Aorta (tissue), 5 donors: ENCODE results near the gene NDUFS3. TPM values are rescaled to one million over a fixed set of nuclear protein-coding genes. Genes with fewer than 3 reads are reported as not detected.
"Not testable (repeated sequence)": the region's sequence is repeated elsewhere in the genome, so short reads cannot be mapped to it uniquely, and the experiment has no call there.

Experiments
- ATAC-seq: fragments of 200-7000 bp; cut with Tn5 transposase; one replicate; pipeline ENCODE4 v1.9.1; 2022; ENCODE audit warnings: moderate library complexity; ENCODE audit not compliant: low FRiP score
- DNase-seq, 2 donors: peaks; one replicate each; pipeline ENCODE4 v3.0.0-alpha.2; 2020
- H3K27ac ChIP-seq, 2 donors: one replicate each; pipeline ENCODE4 v1.5.1; 2013; ENCODE audit warnings: low read length in 2 of 2, mild to moderate bottlenecking in 2 of 2, moderate library complexity in 2 of 2, control low read depth in 1 of 2, inconsistent platforms in 1 of 2, low read depth in 1 of 2
- H3K27me3 ChIP-seq, 2 donors: one replicate each; pipeline ENCODE4 v1.6.1; 2013; ENCODE audit warnings: control low read depth in 1 of 2, low read length in 1 of 2, mild to moderate bottlenecking in 1 of 2, moderate library complexity in 1 of 2; ENCODE audit not compliant: insufficient read depth in 2 of 2, control insufficient read depth in 1 of 2
- H3K36me3 ChIP-seq, 2 donors: one replicate each; pipeline ENCODE4 v1.6.1; 2013; ENCODE audit warnings: control low read depth in 1 of 2, low read length in 1 of 2, mild to moderate bottlenecking in 1 of 2; ENCODE audit not compliant: insufficient read depth in 2 of 2, control insufficient read depth in 1 of 2
- H3K4me1 ChIP-seq, 2 donors: one replicate each; pipeline ENCODE4 v1.6.1; 2013; ENCODE audit warnings: low read length in 2 of 2, control low read depth in 1 of 2, mild to moderate bottlenecking in 1 of 2, moderate library complexity in 1 of 2; ENCODE audit not compliant: insufficient read depth in 2 of 2, control insufficient read depth in 1 of 2
- H3K4me3 ChIP-seq, 2 donors: one replicate each; pipeline ENCODE4 v1.5.1; 2013; ENCODE audit warnings: low read length in 2 of 2, control low read depth in 1 of 2, mild to moderate bottlenecking in 1 of 2
- H3K9me3 ChIP-seq: one replicate; pipeline ENCODE4 v1.6.1; 2013; ENCODE audit warnings: mild to moderate bottlenecking, low read length; ENCODE audit not compliant: control insufficient read depth
- WGBS, 2 donors: extraction: QIAGEN DNeasy Blood & Tissue Kit; methylation state at CpG; one replicate each; pipeline ENCODE4 v1.1.7; 2013; 5-methylcytosine and 5-hydroxymethylcytosine counted together
- intact Hi-C, 2 donors: fragments of 100-400 bp; cut with DNase I; formaldehyde crosslinking; loops; one replicate each; pipeline versions ENCODE4 v1.14.2 to v1.15.0; 2022
- long read RNA-seq, 2 donors: library from polyadenylated mRNA; unstranded; transcript quantifications; one replicate each; pipeline ENCODE4 v2.0.0, GENCODE V29; 2020 to 2021
- polyA plus RNA-seq, 2 donors: library from polyadenylated mRNA; stranded (reverse); fragments of 200-250 nt; gene quantifications; one replicate each; pipeline ENCODE4 v1.2.3, GENCODE V29; 2013
- total RNA-seq, 2 donors: library from RNA; stranded (reverse); fragmentation: NEBNext Ultra II Directional; extraction: Animal tissue kit (Norgen Biotek cat#: 25700); gene quantifications; one replicate each; pipeline ENCODE4 v1.2.1, GENCODE V29; 2021
- donor health status: healthy with polysubstance abuse.
- donor health status: Bipolar disorder and iron deficiency.
- donor health status: DM: no; HTN: no; CAD: no.
- donor health status: DM: no; HTN: no; CAD: no.
- donor health status: DM: yes; HTN: yes; CAD: no.

The NDUFS3 gene
- total RNA-seq, result 10 to 100 TPM; 52.2 to 56.2 TPM
- polyA plus RNA-seq, result 100 to 1,000 TPM in 1 of 2 donors, 10 to 100 TPM in 1; 80.3 to 106 TPM
- long read RNA-seq, donor 1, transcript NDUFS3-201 (7 exons, 958 nt), result major isoform, 36 of 53 reads
- long read RNA-seq, donor 1, partial matches to known transcripts, result 1 of 53 reads
- long read RNA-seq, donor 1, other reads (novel, unspliced or antisense), result 16 of 53 reads
- long read RNA-seq, donor 2, transcript NDUFS3-201 (7 exons, 958 nt), result major isoform, 13 of 23 reads
- long read RNA-seq, donor 2, partial matches to known transcripts, result 1 of 23 reads
- long read RNA-seq, donor 2, other reads (novel, unspliced or antisense), result 9 of 23 reads

DNA sequence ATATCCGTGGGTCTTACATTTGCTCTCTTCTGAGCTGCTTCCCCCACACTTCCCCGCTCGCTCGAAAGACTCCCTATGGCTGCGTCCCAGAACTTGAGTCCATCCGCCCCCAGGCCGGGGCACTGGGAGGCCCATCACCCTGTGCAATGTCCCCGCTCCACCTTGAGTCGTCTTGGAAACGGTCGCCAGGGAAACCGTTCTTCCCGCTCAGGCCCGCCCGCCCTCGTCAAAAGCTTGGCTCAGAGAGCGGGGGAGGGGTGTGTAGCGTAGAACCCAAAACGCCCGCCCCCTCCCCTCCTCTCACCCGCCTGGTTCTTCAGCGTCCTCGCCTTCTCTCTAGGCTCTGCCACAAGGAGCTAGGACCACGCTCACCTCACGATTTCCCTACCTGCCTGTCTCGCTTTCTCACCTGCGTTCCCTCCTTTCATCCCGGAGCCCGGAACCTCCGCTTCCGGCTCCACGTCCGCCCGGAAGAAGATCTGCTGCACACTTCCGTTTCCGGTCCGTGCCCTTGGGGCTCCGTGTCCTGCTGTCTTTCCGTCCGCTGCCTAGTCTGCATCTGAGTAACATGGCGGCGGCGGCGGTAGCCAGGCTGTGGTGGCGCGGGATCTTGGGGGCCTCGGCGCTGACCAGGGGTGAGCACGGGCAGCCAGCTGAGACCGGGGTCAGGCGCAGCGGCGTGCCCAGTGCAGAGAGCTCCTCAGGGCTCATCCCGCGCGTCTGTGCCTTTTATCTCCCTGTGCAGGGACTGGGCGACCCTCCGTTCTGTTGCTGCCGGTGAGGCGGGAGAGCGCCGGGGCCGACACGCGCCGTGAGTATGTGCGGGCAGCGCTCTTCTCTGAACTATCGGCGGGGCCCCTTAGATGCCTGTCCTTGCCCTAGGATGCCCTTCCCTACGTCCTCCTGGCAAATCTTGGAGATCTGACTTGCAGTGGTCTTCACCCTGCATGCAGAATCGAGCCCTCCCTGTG lies at the start of gene NDUFS3, which contains the start of gene KBTBD4:
Gene NDUFS3, plus strand, starts transcription at position 551 of the 971 bp plus-strand sequence. Its CDS starts 18 bp downstream, at position 569.
Gene KBTBD4, minus strand, starts transcription at position 447 of the 971 bp plus-strand sequence. Its CDS starts 19 bp downstream, at position 428.
- Histone ChIP-seq H3K27ac (peak within 1 kb of the TSS in 1 of 2 donors; percentile 53), H3K4me3 (peak within 1 kb of the TSS; percentile 74 to 98), H3K9me3 (no peaks in the 10 kb centered on the region), H3K27me3 (no peaks in the 10 kb centered on the region), H3K36me3 (peaks cover 2 to 11% of the 10 kb centered on the region in 2 donors), H3K4me1 (peaks cover 1 to 2% of the 10 kb centered on the region in 2 donors)
- DNase-seq, result peak; percentile 90 to 94
- intact Hi-C loops, result loop anchor here in 1 of 2 donors (10.0 kb wide), 1 partner anchor 174 kb away; the partner anchor contains the start of gene SLC39A13
- 0% methylated on average over 66 to 72 of the region's 72 CpGs for WGBS, 2 donors
- ATAC-seq, result peak; percentile 97

DNA sequence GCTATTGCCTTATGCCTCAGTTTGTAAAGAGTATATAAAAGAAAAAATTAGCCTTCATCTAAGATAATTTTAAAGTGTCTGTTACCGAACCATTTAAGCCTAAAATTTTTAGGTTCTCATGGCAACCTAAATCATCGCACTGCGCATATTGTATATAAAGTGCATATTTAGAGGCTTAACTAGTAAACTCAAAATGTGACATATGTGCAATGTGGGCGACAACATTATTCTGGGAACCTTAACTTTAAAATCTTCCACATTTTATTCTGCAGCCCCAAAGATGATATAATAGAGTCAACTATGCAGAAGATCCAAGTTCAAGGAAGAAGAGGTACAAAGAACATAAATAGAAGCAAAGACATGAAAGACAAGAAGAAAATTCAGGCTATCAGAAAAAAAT lies 48.9 kb upstream of the NDUFS3 start:
- intact Hi-C loops, result no loop called here
- 91 to 92% methylated on average over 4 of the region's 4 CpGs for WGBS, 2 donors
- H3K4me1 ChIP-seq, result peaks cover 2% of the 10 kb centered on the region in 2 donors
- H3K9me3 ChIP-seq, result no peaks in the 10 kb centered on the region
- H3K27me3 ChIP-seq, result no peaks in the 10 kb centered on the region
- no peak overlapping the region for H3K4me3 ChIP-seq
- no peak overlapping the region for H3K27ac ChIP-seq
- DNase-seq (no peak), ATAC-seq (no peak)
- H3K36me3 ChIP-seq, result no peaks in the 10 kb centered on the region

DNA sequence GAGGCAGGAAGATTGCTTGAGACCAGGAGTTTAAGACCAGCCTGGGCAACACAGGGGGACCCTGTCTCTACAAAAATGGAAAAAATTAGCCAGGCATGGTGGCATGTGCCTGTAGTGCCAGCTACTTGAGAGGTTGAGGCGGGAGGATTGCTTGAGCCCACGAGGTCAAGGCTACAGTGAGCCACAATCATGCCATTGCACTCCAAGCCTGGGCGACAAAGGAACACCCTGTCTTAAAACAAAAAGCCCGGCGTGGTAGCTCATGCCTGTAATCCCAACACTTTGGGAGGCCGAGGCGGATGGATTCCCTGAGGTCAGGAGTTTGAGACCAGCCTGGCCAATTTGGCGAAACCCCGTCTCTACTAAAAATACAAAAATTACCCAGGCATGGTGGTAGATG lies 48.2 kb upstream of the NDUFS3 start:
- H3K36me3 ChIP-seq, H3K9me3 ChIP-seq, intact Hi-C loops, DNase-seq, ATAC-seq, H3K4me1 ChIP-seq, H3K4me3 ChIP-seq, H3K27me3 ChIP-seq: not testable (repeated sequence)
- H3K27ac ChIP-seq, result peak overlapping the region in 1 of 2 donors; percentile 17
- WGBS, 2 donors, result 89 to 91% methylated on average over 9 of the region's 9 CpGs

DNA sequence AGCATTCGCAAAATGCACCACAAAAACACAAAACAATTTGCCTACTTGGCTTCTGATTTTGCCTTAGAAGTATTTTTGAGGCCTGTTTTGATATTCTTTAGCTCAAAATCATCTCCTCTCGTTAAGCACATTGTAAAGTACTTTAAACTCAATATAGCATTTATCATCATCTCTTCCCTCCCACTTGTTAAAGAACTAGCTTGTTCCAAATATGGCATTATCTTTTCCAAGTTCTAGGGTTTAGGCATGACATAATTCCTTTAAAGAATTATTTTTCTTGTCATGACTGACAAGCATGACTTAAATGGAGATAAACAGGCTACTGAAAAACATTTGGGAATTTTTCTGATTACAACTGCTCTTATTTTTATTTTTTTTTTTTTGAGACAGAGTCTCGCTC lies 47.2 kb upstream of the NDUFS3 start:
- Histone ChIP-seq H3K4me1 (peaks cover 2 to 5% of the 10 kb centered on the region in 2 donors), H3K4me3 (no peak overlapping the region), H3K9me3 (no peaks in the 10 kb centered on the region), H3K36me3 (no peaks in the 10 kb centered on the region), H3K27me3 (no peaks in the 10 kb centered on the region), H3K27ac (no peak overlapping the region)
- whole genome bisulfite sequencing, 2 donors, result 40 to 44% methylated on average over 3 of the region's 3 CpGs
- intact Hi-C loops, result no loop called here
- ATAC-seq, result no peak
- no peak for DNase-seq

DNA sequence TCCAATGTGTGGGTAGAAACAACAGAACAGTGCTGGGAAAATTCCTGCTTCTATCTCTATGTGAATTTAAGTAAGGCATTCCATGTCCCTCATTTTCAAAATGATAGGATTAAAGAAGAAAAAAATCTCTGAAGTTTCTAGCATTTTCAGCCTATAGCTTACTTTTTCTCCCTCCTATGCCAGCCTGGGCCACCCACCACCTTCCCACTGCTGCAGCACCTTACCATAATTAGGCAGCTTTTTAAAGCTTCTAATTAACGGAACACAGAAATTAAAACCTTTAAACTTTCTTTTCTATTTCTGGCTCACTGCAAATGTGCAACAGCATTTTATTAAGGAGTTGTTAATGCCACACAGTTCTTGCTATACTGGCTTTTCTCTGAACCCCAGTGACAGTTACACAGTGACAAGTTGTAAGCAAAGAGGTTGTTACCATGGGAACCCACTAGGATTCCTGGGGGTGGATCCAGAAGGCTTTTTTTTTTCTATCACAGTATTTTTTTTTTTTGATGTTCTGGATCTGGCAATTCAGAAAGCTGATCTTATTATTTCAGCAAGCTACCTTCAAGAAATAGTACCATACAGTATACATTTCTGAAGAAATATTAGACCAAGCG lies 46.2 kb upstream of the NDUFS3 start:
- Histone ChIP-seq H3K4me3 (no peak overlapping the region), H3K27ac (no peak overlapping the region), H3K27me3 (no peaks in the 10 kb centered on the region), H3K9me3 (no peaks in the 10 kb centered on the region), H3K4me1 (peaks cover 2 to 8% of the 10 kb centered on the region in 2 donors), H3K36me3 (no peaks in the 10 kb centered on the region)
- no peak for ATAC-seq
- WGBS, 2 donors, result 52 to 62% methylated on average over 2 of the region's 2 CpGs
- no peak for DNase-seq
- intact Hi-C loops, result no loop called here

DNA sequence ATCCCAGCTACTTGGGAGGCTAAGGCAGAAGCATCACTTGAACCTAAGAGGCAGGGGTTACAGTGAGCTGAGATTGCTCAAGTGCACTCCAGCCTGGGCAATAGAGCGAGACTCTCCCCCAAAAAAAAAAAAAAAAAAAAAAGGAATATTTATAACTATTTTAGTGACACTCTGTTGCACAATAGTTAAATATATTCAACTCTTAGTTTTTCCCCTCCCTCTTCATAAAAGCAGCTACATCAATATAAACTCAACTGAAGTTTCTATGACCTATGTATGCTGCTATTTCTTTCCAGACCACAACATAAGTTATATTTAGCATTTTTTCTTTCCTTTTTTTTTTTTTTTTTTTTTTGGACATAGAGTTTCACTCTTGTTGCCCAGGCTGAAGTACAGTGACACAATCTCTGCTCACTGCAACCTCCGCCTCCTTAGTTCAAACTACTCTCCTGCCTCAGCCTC lies 45.2 kb upstream of the NDUFS3 start:
- DNase-seq, result no peak
- ATAC-seq, result no peak
- Histone ChIP-seq H3K4me1 (peaks cover 1 to 8% of the 10 kb centered on the region in 2 donors), H3K36me3 (no peaks in the 10 kb centered on the region), H3K4me3 (no peak overlapping the region), H3K27ac (peak overlapping the region in 1 of 2 donors; percentile 51), H3K9me3 (no peaks in the 10 kb centered on the region), H3K27me3 (no peaks in the 10 kb centered on the region)
- 24 to 32% methylated on average over 2 of the region's 2 CpGs for WGBS, 2 donors
- intact Hi-C loops, result no loop called here

DNA sequence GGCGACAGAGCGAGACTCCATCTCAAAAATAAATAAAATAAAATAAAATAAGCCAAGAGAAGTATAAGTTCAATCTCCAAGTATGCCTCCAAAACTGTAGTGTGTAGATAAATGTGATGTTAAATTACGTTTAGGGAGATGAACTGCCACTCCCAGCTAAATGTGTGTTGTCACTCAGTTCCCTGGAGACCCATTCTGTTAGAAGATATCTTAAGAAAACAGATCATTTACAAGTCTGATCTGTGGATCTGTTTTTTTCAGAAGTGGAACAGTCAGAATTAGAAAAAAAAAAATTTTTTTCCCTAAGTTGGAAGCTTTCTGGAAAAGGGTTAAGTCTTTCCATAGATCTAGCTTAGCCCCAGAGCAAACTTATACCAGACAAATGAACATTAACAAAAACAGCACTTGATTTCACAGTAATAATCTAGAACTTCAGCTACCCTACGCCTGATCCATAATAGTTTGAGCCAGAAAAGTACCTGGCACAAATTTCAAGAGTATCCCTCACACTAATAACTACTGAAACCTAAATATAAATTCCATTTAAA lies 44.1 kb upstream of the NDUFS3 start:
- Histone ChIP-seq H3K27me3 (no peaks in the 10 kb centered on the region), H3K27ac (no peak overlapping the region), H3K4me1 (peaks cover 1 to 8% of the 10 kb centered on the region in 2 donors), H3K9me3 (no peaks in the 10 kb centered on the region), H3K36me3 (no peaks in the 10 kb centered on the region), H3K4me3 (no peak overlapping the region)
- ATAC-seq, result no peak
- DNase-seq, result no peak
- intact Hi-C loops, result no loop called here
- 82 to 86% methylated on average over 4 of the region's 4 CpGs for WGBS, 2 donors

DNA sequence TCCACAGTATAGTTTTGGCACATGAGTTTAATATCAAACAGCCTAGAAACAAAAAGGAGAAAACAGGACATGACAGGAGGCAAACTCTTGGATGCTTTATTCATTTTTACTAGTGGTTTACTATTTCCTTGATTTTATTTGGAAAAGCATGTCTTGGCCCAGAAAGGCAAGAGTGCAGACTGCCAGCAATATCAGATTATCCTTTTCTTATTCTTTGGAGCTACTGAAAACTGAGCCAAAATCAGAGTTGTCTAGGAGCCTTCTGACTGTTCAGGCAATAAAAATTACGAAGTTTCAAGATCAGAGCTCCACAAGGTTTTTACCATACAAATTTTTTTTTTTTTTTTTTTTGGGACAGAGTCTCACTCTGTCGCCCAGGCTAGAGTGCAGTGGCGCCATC lies 42.0 kb upstream of the NDUFS3 start:
- no peak for DNase-seq
- H3K36me3 ChIP-seq, result no peaks in the 10 kb centered on the region
- 36 to 37% methylated on average over 3 of the region's 3 CpGs for WGBS, 2 donors
- H3K4me3 ChIP-seq, result no peak overlapping the region
- peaks cover 1 to 8% of the 10 kb centered on the region in 2 donors for H3K4me1 ChIP-seq
- H3K27me3 ChIP-seq, result no peaks in the 10 kb centered on the region
- no peak for ATAC-seq
- no peaks in the 10 kb centered on the region for H3K9me3 ChIP-seq
- intact Hi-C loops, result no loop called here
- H3K27ac ChIP-seq, result no peak overlapping the region
